Peyer's patch (tissue), 4 donors: ENCODE results near the gene WFS1.

Source experiments
- POLR2A ChIP-seq, 2 donors: fragments of 450-650 bp; IDR thresholded peaks; one replicate each; pipeline ENCODE4 v1.5.1; 2017; ENCODE audit warnings: antibody characterized with exemption in 2 of 2, mild to moderate bottlenecking in 2 of 2, moderate library complexity in 2 of 2
- TF ChIP-seq, protein P1 (sequence below), 6 experiments: fragments of 450-650 bp in 4 of 6; fragments of 200-600 bp in 2 of 6; sonication (generic) in 1 of 6; IDR thresholded peaks; one replicate each; pipeline ENCODE4 v1.5.1; 2017 to 2019; ENCODE audit warnings: antibody characterized with exemption in 6 of 6, mild to moderate bottlenecking in 3 of 6, moderate library complexity in 1 of 6

DNA sequence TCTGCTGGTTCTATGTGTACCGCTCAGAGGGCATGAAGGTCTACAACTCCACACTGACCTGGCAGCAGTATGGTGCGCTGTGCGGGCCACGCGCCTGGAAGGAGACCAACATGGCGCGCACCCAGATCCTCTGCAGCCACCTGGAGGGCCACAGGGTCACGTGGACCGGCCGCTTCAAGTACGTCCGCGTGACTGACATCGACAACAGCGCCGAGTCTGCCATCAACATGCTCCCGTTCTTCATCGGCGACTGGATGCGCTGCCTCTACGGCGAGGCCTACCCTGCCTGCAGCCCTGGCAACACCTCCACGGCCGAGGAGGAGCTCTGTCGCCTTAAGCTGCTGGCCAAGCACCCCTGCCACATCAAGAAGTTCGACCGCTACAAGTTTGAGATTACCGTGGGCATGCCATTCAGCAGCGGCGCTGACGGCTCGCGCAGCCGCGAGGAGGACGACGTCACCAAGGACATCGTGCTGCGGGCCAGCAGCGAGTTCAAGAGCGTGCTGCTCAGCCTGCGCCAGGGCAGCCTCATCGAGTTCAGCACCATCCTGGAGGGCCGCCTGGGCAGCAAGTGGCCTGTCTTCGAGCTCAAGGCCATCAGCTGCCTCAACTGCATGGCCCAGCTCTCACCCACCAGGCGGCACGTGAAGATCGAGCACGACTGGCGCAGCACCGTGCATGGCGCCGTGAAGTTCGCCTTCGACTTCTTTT lies 32.2 kb downstream of the WFS1 start:
- TF ChIP-seq, protein P1, sequence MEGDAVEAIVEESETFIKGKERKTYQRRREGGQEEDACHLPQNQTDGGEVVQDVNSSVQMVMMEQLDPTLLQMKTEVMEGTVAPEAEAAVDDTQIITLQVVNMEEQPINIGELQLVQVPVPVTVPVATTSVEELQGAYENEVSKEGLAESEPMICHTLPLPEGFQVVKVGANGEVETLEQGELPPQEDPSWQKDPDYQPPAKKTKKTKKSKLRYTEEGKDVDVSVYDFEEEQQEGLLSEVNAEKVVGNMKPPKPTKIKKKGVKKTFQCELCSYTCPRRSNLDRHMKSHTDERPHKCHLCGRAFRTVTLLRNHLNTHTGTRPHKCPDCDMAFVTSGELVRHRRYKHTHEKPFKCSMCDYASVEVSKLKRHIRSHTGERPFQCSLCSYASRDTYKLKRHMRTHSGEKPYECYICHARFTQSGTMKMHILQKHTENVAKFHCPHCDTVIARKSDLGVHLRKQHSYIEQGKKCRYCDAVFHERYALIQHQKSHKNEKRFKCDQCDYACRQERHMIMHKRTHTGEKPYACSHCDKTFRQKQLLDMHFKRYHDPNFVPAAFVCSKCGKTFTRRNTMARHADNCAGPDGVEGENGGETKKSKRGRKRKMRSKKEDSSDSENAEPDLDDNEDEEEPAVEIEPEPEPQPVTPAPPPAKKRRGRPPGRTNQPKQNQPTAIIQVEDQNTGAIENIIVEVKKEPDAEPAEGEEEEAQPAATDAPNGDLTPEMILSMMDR (IDR thresholded peaks at IDR 0.05): no peak
- TF ChIP-seq POLR2A (IDR thresholded peaks at IDR 0.05): no peak
